SU-DHL-6 (cell line): ENCODE data around the gene SYT13.

Source experiments
- EZH2phosphoT487 ChIP-seq: fragments of 200-600 bp; sonication (generic), shearing (Covaris generic); conservative IDR thresholded peaks from 2 replicates; pipeline ENCODE4 v1.6.1; 2018; ENCODE audit warnings: mild to moderate bottlenecking, antibody characterized with exemption, low read length, moderate library complexity, mixed read lengths
- TF ChIP-seq, protein P1 (sequence below): fragments of 200-600 bp; sonication (generic); IDR thresholded peaks from one replicate; pipeline ENCODE4 v1.5.1; 2017; ENCODE audit warnings: antibody characterized with exemption, mild to moderate bottlenecking, low read length, moderate library complexity; ENCODE audit not compliant: insufficient read depth, poor library complexity, severe bottlenecking

DNA sequence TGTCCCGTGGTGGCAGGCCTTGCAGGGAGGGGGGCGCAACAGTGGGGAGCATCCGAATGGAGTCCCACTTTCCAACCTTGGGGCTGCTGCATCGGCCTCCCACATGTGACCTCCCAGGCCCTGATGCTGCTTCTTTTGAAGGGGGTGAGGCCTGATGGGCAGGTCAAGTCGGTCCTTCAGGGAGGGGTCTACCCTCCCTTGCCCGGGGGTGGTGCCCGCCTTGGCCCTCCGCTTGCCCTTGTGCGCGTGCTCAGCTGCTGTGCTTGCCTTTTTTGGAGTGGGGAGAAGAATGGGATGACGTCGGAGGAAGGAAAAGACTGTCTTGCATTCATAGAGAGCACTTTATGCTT is 72.8 kb downstream of the SYT13 start:
- no peak for TF ChIP-seq EZH2phosphoT487
- TF ChIP-seq, protein P1, sequence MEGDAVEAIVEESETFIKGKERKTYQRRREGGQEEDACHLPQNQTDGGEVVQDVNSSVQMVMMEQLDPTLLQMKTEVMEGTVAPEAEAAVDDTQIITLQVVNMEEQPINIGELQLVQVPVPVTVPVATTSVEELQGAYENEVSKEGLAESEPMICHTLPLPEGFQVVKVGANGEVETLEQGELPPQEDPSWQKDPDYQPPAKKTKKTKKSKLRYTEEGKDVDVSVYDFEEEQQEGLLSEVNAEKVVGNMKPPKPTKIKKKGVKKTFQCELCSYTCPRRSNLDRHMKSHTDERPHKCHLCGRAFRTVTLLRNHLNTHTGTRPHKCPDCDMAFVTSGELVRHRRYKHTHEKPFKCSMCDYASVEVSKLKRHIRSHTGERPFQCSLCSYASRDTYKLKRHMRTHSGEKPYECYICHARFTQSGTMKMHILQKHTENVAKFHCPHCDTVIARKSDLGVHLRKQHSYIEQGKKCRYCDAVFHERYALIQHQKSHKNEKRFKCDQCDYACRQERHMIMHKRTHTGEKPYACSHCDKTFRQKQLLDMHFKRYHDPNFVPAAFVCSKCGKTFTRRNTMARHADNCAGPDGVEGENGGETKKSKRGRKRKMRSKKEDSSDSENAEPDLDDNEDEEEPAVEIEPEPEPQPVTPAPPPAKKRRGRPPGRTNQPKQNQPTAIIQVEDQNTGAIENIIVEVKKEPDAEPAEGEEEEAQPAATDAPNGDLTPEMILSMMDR: no peak
